GM12878 (cell line): Measurements from ENCODE around the gene TLL2. TPM values are rescaled to one million over a fixed set of nuclear protein-coding genes. Genes with fewer than 3 reads are reported as not detected.

ENCODE experiments used
- ATAC-seq: fragments of 200-7000 bp; cut with Tn5 transposase; 3 replicates; pipeline ENCODE4 v1.9.1; 2020; ENCODE audit warnings: mild to moderate bottlenecking, moderate library complexity
- BruUV-seq: library from RNA; stranded (reverse); fragments of 400-500 nt; replicated peaks from 2 replicates; lab custom pipeline; 2021; lab: Mats Ljungman, UMichigan
- CTCF ChIA-PET: fragments of 300-600 bp; sonication (Branson Sonifier 250); formaldehyde crosslinking; extraction: SDS; loops from one replicate; lab custom pipeline; 2021; ENCODE audit warnings: inconsistent platforms; lab: Yijun Ruan, JAX
- POLR2A ChIA-PET: fragments of 350-600 bp; formaldehyde crosslinking; extraction: SDS; loops from one replicate; lab custom pipeline; 2021; ENCODE audit warnings: inconsistent platforms; lab: Charles Lee
- RAD21 ChIA-PET: fragments of 300-600 bp; sonication (Branson Sonifier 250); formaldehyde crosslinking; loops from one replicate; lab custom pipeline; 2023; ENCODE audit warnings: antibody characterized with exemption; ENCODE audit not compliant: unreplicated experiment; lab: Charles Lee
- SMC1A ChIA-PET: fragments of 300-600 bp; sonication (Branson Sonifier 250); formaldehyde crosslinking; loops from one replicate; lab custom pipeline; 2023; ENCODE audit not compliant: unreplicated experiment, uncharacterized antibody; lab: Charles Lee
- DNase-seq: peaks from one replicate; pipeline ENCODE4 v3.0.0-alpha.2; 2011; ENCODE audit warnings: low read depth, low spot score
- FAIRE-seq: peaks from 3 replicates; lab custom pipeline; 2011; peaks lifted over from hg19 to GRCh38; lab: Jason Lieb, UNC
- H2AFZ ChIP-seq: 2 replicates; pipeline ENCODE4 v1.6.0; 2011; ENCODE audit warnings: low read depth, low read length, control low read depth; ENCODE audit not compliant: control insufficient read depth
- H3K27ac ChIP-seq: 2 replicates; pipeline ENCODE4 v1.5.1; 2011; ENCODE audit warnings: control low read depth; ENCODE audit not compliant: control insufficient read depth, insufficient read depth
- H3K27me3 ChIP-seq, 2 experiments: replicated peaks in 1 of 2; 2 replicates each; pipeline versions ENCODE4 v1.6.0 to v1.6.1; 2011; ENCODE audit warnings: low read length in 1 of 2; ENCODE audit not compliant: control insufficient read depth in 2 of 2, insufficient read depth in 2 of 2
- H3K36me3 ChIP-seq, 2 experiments: 2 replicates each; pipeline ENCODE4 v1.5.1; 2011; ENCODE audit warnings: low read length in 1 of 2; ENCODE audit not compliant: control insufficient read depth in 2 of 2, insufficient read depth in 2 of 2
- H3K4me1 ChIP-seq: 2 replicates; pipeline ENCODE4 v1.6.1; 2011; ENCODE audit warnings: mild to moderate bottlenecking, low read length, moderate library complexity, mixed read lengths; ENCODE audit not compliant: control insufficient read depth, insufficient read depth
- H3K4me2 ChIP-seq: 2 replicates; pipeline ENCODE4 v1.6.0; 2011; ENCODE audit warnings: control low read depth; ENCODE audit not compliant: control insufficient read depth, insufficient read depth
- H3K4me3 ChIP-seq: fragments of 200-600 bp; sonication (generic); 2 replicates; pipeline ENCODE4 v1.5.1; 2016
- H3K79me2 ChIP-seq: 2 replicates; pipeline ENCODE4 v1.6.0; 2011; ENCODE audit warnings: low read length; ENCODE audit not compliant: control insufficient read depth, insufficient read depth
- H3K9ac ChIP-seq: 2 replicates; pipeline ENCODE4 v1.8.0; 2011; ENCODE audit warnings: low read length, control low read depth, mixed read lengths; ENCODE audit not compliant: control insufficient read depth, insufficient read depth
- H3K9me3 ChIP-seq: replicated peaks from 3 replicates; pipeline ENCODE4 v1.5.1; 2011; ENCODE audit warnings: mild to moderate bottlenecking, low read length; ENCODE audit not compliant: control insufficient read depth, insufficient read depth
- H4K20me1 ChIP-seq: 2 replicates; pipeline ENCODE4 v1.6.0; 2011; ENCODE audit not compliant: control insufficient read depth, insufficient read depth
- BCL3 ChIP-seq: IDR thresholded peaks from 2 replicates; pipeline ENCODE4 v1.6.1; 2011; ENCODE audit warnings: borderline replicate concordance, low read depth, mild to moderate bottlenecking, moderate library complexity, low read length; ENCODE audit not compliant: insufficient read depth, poor library complexity, severe bottlenecking
- CBX5 ChIP-seq: sonication (generic); IDR thresholded peaks from 2 replicates; pipeline ENCODE4 v1.6.1; 2016; ENCODE audit warnings: low read depth, moderate library complexity, mild to moderate bottlenecking, inconsistent platforms
- CHD1 ChIP-seq: IDR thresholded peaks from 2 replicates; pipeline ENCODE4 v1.6.1; 2012; ENCODE audit warnings: low read depth, low read length, improper control_type of control experiment
- EP300 ChIP-seq, 2 experiments: fragments of 150-350 bp in 1 of 2; IDR thresholded peaks; 2 replicates each; pipeline ENCODE4 v1.6.1; 2011 to 2012; ENCODE audit warnings: low read depth in 2 of 2, low read length in 2 of 2, borderline replicate concordance in 1 of 2, improper control_type of control experiment in 1 of 2, inconsistent platforms in 1 of 2; ENCODE audit not compliant: control insufficient read depth in 1 of 2
- ETV6 ChIP-seq, 2 experiments: fragments of 450-650 bp in 1 of 2; IDR thresholded peaks in 1 of 2; conservative IDR thresholded peaks in 1 of 2; 2 replicates each; pipeline ENCODE4 v1.6.1; 2014; ENCODE audit warnings: antibody characterized with exemption in 1 of 2, borderline replicate concordance in 1 of 2, low read depth in 1 of 2, mild to moderate bottlenecking in 1 of 2, moderate library complexity in 1 of 2
- HCFC1 ChIP-seq: fragments of 150-350 bp; IDR thresholded peaks from 2 replicates; pipeline ENCODE4 v1.6.1; 2014; ENCODE audit warnings: low read length
- IKZF1 ChIP-seq: fragments of 450-650 bp; conservative IDR thresholded peaks from 2 replicates; pipeline ENCODE4 v1.6.1; 2017; ENCODE audit warnings: antibody characterized with exemption, mild to moderate bottlenecking
- NFXL1 ChIP-seq: fragments of 450-650 bp; IDR thresholded peaks from 2 replicates; pipeline ENCODE4 v1.6.1; 2017; ENCODE audit warnings: antibody characterized with exemption, mild to moderate bottlenecking, borderline replicate concordance
- NFYB ChIP-seq: IDR thresholded peaks from 2 replicates; pipeline ENCODE4 v1.6.1; 2011; ENCODE audit warnings: low read depth, mild to moderate bottlenecking, low read length, improper control_type of control experiment, moderate library complexity; ENCODE audit not compliant: insufficient read depth
- NR2F1 ChIP-seq: fragments of 450-650 bp; conservative IDR thresholded peaks from 2 replicates; pipeline ENCODE4 v1.6.1; 2017; ENCODE audit warnings: mild to moderate bottlenecking
- PAX8 ChIP-seq: fragments of 450-650 bp; IDR thresholded peaks from 2 replicates; pipeline ENCODE4 v1.6.1; 2017; ENCODE audit warnings: mild to moderate bottlenecking, moderate library complexity
- PKNOX1 ChIP-seq: fragments of 450-650 bp; IDR thresholded peaks from 2 replicates; pipeline ENCODE4 v1.6.1; 2016; ENCODE audit warnings: mild to moderate bottlenecking
- POLR2AphosphoS2 ChIP-seq: IDR thresholded peaks from 2 replicates; pipeline ENCODE4 v1.6.1; 2011; ENCODE audit warnings: low read depth, mild to moderate bottlenecking, low read length, improper control_type of control experiment, moderate library complexity
- PRDM15 ChIP-seq: fragments of 450-650 bp; formaldehyde crosslinking; IDR thresholded peaks from 2 replicates; pipeline ENCODE4 v1.4.0; 2020; ENCODE audit warnings: mild to moderate bottlenecking, moderate library complexity
- RFX5 ChIP-seq: IDR thresholded peaks from 2 replicates; pipeline ENCODE4 v1.6.1; 2011; ENCODE audit warnings: low read depth, low read length, improper control_type of control experiment
- SP1 ChIP-seq: IDR thresholded peaks from one replicate; pipeline ENCODE4 v1.6.1; 2011; ENCODE audit warnings: low read depth, low read length
- ZNF384 ChIP-seq: IDR thresholded peaks from 2 replicates; pipeline ENCODE4 v1.6.1; 2012; ENCODE audit warnings: low read depth, mild to moderate bottlenecking, low read length, improper control_type of control experiment, borderline replicate concordance
- WGBS: methylation state at CpG from one replicate; pipeline ENCODE4 v1.1.6; 2016; ENCODE audit warnings: low lambda C conversion rate; ENCODE audit not compliant: insufficient replicate concordance, insufficient coverage; ENCODE audit errors: missing lambda C conversion rate; 5-methylcytosine and 5-hydroxymethylcytosine counted together
- in situ Hi-C: fragments of 300-500 bp; cut with MboI; formaldehyde crosslinking; loops from 9 replicates; pipeline ENCODE4 v1.14.3; 2018; ENCODE audit warnings: mixed read lengths
- intact Hi-C: fragments of 100-400 bp; cut with micrococcal nuclease; formaldehyde crosslinking; loops from one replicate; pipeline ENCODE4 v1.14.2; 2022; ENCODE audit not compliant: unreplicated experiment
- polyA plus RNA-seq, 11 experiments: library from polyadenylated mRNA; depleted of rRNA in 4 of 11; unstranded in 6 of 11; stranded (reverse) in 5 of 11; fragments of >200 nt; fragmentation: Nextera tagmentation in 4 of 11; fragmentation: Illumina TruSeq in 1 of 11; extraction: Ambion mirVana in 4 of 11; extraction: Trizol in 1 of 11; gene quantifications; 1 replicate in 1 of 11; 2 replicates in 10 of 11; pipeline versions ENCODE4 v1.2.1 to v1.2.3, GENCODE V29; 2011 to 2016; ENCODE audit warnings: inconsistent platforms in 2 of 11, missing spikeins in 2 of 11, low read depth in 1 of 11
- total RNA-seq, 4 experiments: library from RNA; depleted of rRNA in 3 of 4; stranded (reverse); fragments of >200 nt in 3 of 4; fragmentation: Illumina TruSeq in 1 of 4; extraction: Trizol in 1 of 4; gene quantifications; 2 replicates each; pipeline versions ENCODE4 v1.2.1 to v1.2.3, GENCODE V29; 2013 to 2021

The TLL2 gene
- total and polyA plus RNA-seq, 10 of the 15 experiments (the other 5 are each of a cell fraction or from before 2014, with no cell fraction given), result 0.02 to 2.1 (median 0.52) TPM

GRCh38 chr10:96440361-96441292 lies 73.1 kb downstream of the TLL2 start:
- ChIA-PET RAD21 (no interaction called here), POLR2A (no interaction called here), SMC1A (interaction anchor here (0.6 to 1.4 kb wide), 7 partner anchors 10 to 573 kb away, joined by 3 to 5 read pairs (median 3); no protein-coding TSS in a partner anchor), CTCF (interaction anchor here (1.0 kb wide), 1 partner anchor 68 kb away, joined by 3 read pairs; no protein-coding TSS in a partner anchor)
- H3K36me3 ChIP-seq, result no peaks in the 10 kb centered on the region
- 44% methylated on average over 10 of the region's 10 CpGs for WGBS
- in situ Hi-C loops (no loop called here), intact Hi-C loops (no loop called here)
- H4K20me1 ChIP-seq, result no peaks in the 10 kb centered on the region
- H3K79me2 ChIP-seq, result no peaks in the 10 kb centered on the region
- H3K9ac ChIP-seq, result no peak overlapping the region
- H3K27me3 ChIP-seq, result no peaks in the 10 kb centered on the region
- no peak for DNase-seq
- no peak overlapping the region for H3K4me2 ChIP-seq
- H3K27ac ChIP-seq, result no peak overlapping the region
- H3K9me3 ChIP-seq, result no peaks in the 10 kb centered on the region
- no peak for TF ChIP-seq HCFC1
- no peak for TF ChIP-seq NFXL1
- TF ChIP-seq NFYB, result no peak
- no peak for TF ChIP-seq SP1
- TF ChIP-seq NR2F1, result no peak
- TF ChIP-seq BCL3, result no peak
- no peak for TF ChIP-seq POLR2AphosphoS2
- no peak for TF ChIP-seq RFX5
- no peak for TF ChIP-seq PAX8
- no peak for TF ChIP-seq EP300 (IDR thresholded peaks at IDR 0.05; ENCODE audit: borderline replicate concordance in 1 of 2, control insufficient read depth in 1 of 2, low read depth in 2 of 2, low read length in 2 of 2)
- no peak for TF ChIP-seq ETV6 (conservative IDR thresholded peaks at IDR 0.05 in 1 of 2, IDR thresholded peaks at IDR 0.05 in 1 of 2; ENCODE audit: borderline replicate concordance in 1 of 2, low read depth in 1 of 2)
- TF ChIP-seq IKZF1, result no peak
- no peak for TF ChIP-seq PKNOX1
- no peak for TF ChIP-seq PRDM15 (CRISPR knock-in tag)
- no peak for TF ChIP-seq CBX5
- TF ChIP-seq ZNF384, result no peak
- no peak for TF ChIP-seq CHD1
- BruUV-seq, result no TSS peak
- ATAC-seq, result no peak
- H3K4me3 ChIP-seq, result no peak overlapping the region
- no peak overlapping the region for H2AFZ ChIP-seq
- H3K4me1 ChIP-seq, result no peaks in the 10 kb centered on the region
- no peak for FAIRE-seq
